ENCODE data around the gene GALNT2.

Gene GALNT2

GRCh38 chr1:230313453-230314141 lies 246.6 kb downstream of the GALNT2 start:
- TF ChIP-seq, protein P1, sequence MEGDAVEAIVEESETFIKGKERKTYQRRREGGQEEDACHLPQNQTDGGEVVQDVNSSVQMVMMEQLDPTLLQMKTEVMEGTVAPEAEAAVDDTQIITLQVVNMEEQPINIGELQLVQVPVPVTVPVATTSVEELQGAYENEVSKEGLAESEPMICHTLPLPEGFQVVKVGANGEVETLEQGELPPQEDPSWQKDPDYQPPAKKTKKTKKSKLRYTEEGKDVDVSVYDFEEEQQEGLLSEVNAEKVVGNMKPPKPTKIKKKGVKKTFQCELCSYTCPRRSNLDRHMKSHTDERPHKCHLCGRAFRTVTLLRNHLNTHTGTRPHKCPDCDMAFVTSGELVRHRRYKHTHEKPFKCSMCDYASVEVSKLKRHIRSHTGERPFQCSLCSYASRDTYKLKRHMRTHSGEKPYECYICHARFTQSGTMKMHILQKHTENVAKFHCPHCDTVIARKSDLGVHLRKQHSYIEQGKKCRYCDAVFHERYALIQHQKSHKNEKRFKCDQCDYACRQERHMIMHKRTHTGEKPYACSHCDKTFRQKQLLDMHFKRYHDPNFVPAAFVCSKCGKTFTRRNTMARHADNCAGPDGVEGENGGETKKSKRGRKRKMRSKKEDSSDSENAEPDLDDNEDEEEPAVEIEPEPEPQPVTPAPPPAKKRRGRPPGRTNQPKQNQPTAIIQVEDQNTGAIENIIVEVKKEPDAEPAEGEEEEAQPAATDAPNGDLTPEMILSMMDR (IDR thresholded peaks at IDR 0.05; ENCODE audit: control insufficient read depth, insufficient read depth, low read depth, low read length, missing control alignments), result no peak
- DNase-seq (ENCODE audit: low read depth), result no peak
- H3K4me3 ChIP-seq (ENCODE audit: control insufficient read depth, low read depth, low read length), result no peak overlapping the region

GRCh38 chr1:230314142-230314470 lies 247.1 kb downstream of the GALNT2 start:
- DNase-seq (ENCODE audit: low read depth), result no peak
- TF ChIP-seq, protein P1 (IDR thresholded peaks at IDR 0.05; ENCODE audit: control insufficient read depth, insufficient read depth, low read depth, low read length, missing control alignments), result no peak
- no peak overlapping the region for H3K4me3 ChIP-seq (ENCODE audit: control insufficient read depth, low read depth, low read length)

- no peak overlapping the region for H3K4me3 ChIP-seq (ENCODE audit: control insufficient read depth, low read depth, low read length)
- TF ChIP-seq, protein P1 (IDR thresholded peaks at IDR 0.05; ENCODE audit: control insufficient read depth, insufficient read depth, low read depth, low read length, missing control alignments), result no peak
- DNase-seq (ENCODE audit: low read depth), result no peak
Observed at GRCh38 chr1:230315099-230315498, 248.1 kb downstream of the GALNT2 start.

- TF ChIP-seq, protein P1 (IDR thresholded peaks at IDR 0.05; ENCODE audit: control insufficient read depth, insufficient read depth, low read depth, low read length, missing control alignments), result no peak
- no peak for DNase-seq (ENCODE audit: low read depth)
Observed at GRCh38 chr1:230316864-230317745, 250.1 kb downstream of the GALNT2 start.

DNA sequence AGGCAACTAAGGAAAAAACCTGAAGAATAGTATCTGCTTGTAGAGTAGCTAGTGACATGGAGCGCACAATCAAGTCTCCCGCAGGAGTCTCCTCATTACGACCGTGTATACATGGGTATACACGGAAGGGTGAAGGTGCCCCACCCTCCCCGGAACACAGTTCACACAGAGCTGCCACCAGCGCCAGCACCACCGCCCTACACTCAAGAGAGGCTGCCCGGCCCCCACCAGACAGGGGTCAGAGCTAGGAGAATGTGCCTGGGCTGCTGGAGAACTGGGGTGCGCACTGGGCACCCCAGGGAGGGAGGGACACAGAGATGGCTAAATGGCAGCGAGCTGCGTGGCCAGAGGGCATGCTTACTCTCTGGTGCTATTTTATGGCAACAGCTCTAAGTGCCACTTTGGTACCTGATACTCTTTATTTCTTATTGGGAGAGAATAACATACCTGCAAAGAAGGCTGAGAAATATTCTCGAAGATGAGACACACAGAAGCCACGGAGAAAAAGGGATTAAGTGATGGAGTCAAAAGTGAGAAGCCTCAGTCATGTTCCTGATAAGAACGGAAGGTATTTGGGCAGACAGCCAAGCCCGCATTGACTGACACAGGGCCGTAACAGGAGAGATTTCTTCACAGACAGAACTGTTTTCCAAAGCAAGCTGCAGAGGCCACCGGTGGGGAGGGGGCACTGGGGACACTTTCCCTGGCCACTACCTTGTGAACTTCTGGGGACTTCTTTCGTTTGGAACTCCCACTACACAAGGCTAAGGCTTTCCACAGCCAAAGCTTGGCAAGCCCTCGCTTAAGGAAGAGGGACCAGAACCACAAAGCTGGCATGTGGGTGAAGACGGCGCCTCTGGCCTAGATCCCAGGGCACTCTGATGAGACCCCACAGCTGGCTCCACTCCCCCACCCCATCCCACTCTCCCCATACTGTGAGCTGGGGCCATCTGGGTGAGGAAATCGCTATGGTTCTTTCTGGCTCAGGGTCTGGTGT lies 251.1 kb downstream of the GALNT2 start:
- H3K4me3 ChIP-seq (ENCODE audit: control insufficient read depth, low read depth, low read length), result no peak overlapping the region
- no peak for DNase-seq (ENCODE audit: low read depth)
- TF ChIP-seq, protein P1 (IDR thresholded peaks at IDR 0.05; ENCODE audit: control insufficient read depth, insufficient read depth, low read depth, low read length, missing control alignments), result no peak

More at GRCh38 chr1:230316864-230317745, 250.1 kb downstream of the GALNT2 start:
- no peak overlapping the region for H3K4me3 ChIP-seq (ENCODE audit: control insufficient read depth, low read depth, low read length)
